NT2/D1 (cell line): ENCODE measurements around the gene BLTP3B.

Source experiments
- DNase-seq: peaks from one replicate; pipeline ENCODE4 v3.0.0-alpha.2; 2011; ENCODE audit warnings: low read depth, low spot score
- H3K27me3 ChIP-seq: 2 replicates; pipeline ENCODE4 v1.6.0; 2011; ENCODE audit warnings: mild to moderate bottlenecking; ENCODE audit not compliant: insufficient read length, insufficient read depth
- H3K36me3 ChIP-seq: 2 replicates; pipeline ENCODE4 v1.6.1; 2011; ENCODE audit warnings: mild to moderate bottlenecking, low read length, mixed read lengths; ENCODE audit not compliant: insufficient read depth, insufficient read length
- H3K4me1 ChIP-seq: 2 replicates; pipeline ENCODE4 v1.5.1; 2011; ENCODE audit not compliant: insufficient read depth, insufficient read length
- H3K4me3 ChIP-seq: 2 replicates; pipeline ENCODE4 v1.5.1; 2011; ENCODE audit warnings: low read depth; ENCODE audit not compliant: insufficient read length
- H3K9ac ChIP-seq: 2 replicates; pipeline ENCODE4 v1.6.0; 2011; ENCODE audit warnings: low read depth; ENCODE audit not compliant: insufficient read length
- H3K9me3 ChIP-seq: 2 replicates; pipeline ENCODE4 v1.5.1; 2011; ENCODE audit warnings: mild to moderate bottlenecking, low read length; ENCODE audit not compliant: insufficient read depth
- SUZ12 ChIP-seq: IDR thresholded peaks from 2 replicates; pipeline ENCODE4 v1.6.1; 2011; ENCODE audit not compliant: insufficient read length, insufficient read depth; ENCODE audit errors: extremely low read depth
- YY1 ChIP-seq: IDR thresholded peaks from 2 replicates; pipeline ENCODE4 v1.6.1; 2011; ENCODE audit not compliant: insufficient read length, insufficient read depth
- ZNF274 ChIP-seq: IDR thresholded peaks from 2 replicates; pipeline ENCODE4 v1.6.1; 2011; ENCODE audit warnings: mild to moderate bottlenecking, low read depth, low read length

The BLTP3B gene

GRCh38 chr12:100105661-100106060 is 37.0 kb downstream of the BLTP3B start:
- TF ChIP-seq SUZ12: no peak
- no peak for TF ChIP-seq YY1
- no peak for TF ChIP-seq ZNF274
- Histone ChIP-seq H3K9ac (no peak overlapping the region), H3K4me3 (no peak overlapping the region), H3K4me1 (no peaks in the 10 kb centered on the region), H3K27me3 (no peaks in the 10 kb centered on the region), H3K36me3 (peaks cover 10% of the 10 kb centered on the region), H3K9me3 (peaks cover 6% of the 10 kb centered on the region; the same call in 1 of the 2 replicates)
- DNase-seq: no peak

DNA sequence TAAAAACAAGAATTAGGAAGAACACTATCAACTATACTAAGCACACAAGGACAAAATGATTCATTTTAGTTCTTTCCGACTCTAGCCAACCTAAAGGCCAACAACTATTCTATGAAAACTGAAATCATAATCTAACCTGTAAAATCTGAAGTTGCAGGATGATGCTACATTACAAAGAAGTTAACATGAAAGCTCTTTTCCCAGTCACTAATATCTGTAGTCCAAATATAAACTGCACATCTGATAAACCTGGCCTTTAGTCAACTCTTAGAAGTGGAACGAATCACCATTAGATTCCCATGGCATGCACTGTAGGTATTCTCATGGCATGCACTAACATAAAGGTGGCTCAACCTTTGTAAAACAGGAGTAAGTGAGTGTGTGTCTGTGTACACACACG is 41.7 kb downstream of the BLTP3B start:
- H3K27me3 ChIP-seq: no peaks in the 10 kb centered on the region
- H3K36me3 ChIP-seq: peaks cover 30% of the 10 kb centered on the region
- H3K4me1 ChIP-seq: no peaks in the 10 kb centered on the region
- DNase-seq: no peak
- H3K4me3 ChIP-seq: no peak overlapping the region
- no peak overlapping the region for H3K9ac ChIP-seq
- no peaks in the 10 kb centered on the region for H3K9me3 ChIP-seq
- TF ChIP-seq SUZ12: no peak
- no peak for TF ChIP-seq ZNF274
- no peak for TF ChIP-seq YY1
